Endothelial cell of umbilical vein (primary cell): Measurements from ENCODE around the gene SHISA9. TPM values are rescaled to one million over a fixed set of nuclear protein-coding genes. Genes with fewer than 3 reads are reported as not detected.

ENCODE experiments used
- BruUV-seq: library from RNA; stranded (reverse); fragments of 400-500 nt; replicated peaks from 2 replicates; lab custom pipeline; 2021; lab: Mats Ljungman, UMichigan
- CTCF ChIA-PET: fragments of 300-600, 350-600 bp; sonication (Branson Sonifier 250); formaldehyde crosslinking; loops from one replicate; lab custom pipeline; 2021; ENCODE audit warnings: antibody characterized with exemption, inconsistent platforms; lab: Charles Lee
- POLR2A ChIA-PET: fragments of 300-600, 350-600 bp; sonication (Branson Sonifier 250); formaldehyde crosslinking; loops from one replicate; lab custom pipeline; 2021; ENCODE audit warnings: antibody characterized with exemption, inconsistent platforms; lab: Charles Lee
- DNase-seq: peaks from one replicate; pipeline ENCODE4 v3.0.0-alpha.2; 2011; ENCODE audit warnings: low read depth, low spot score
- FAIRE-seq: peaks from 2 replicates; lab custom pipeline; 2011; peaks lifted over from hg19 to GRCh38; lab: Jason Lieb, UNC
- H2AFZ ChIP-seq: 2 replicates; pipeline ENCODE4 v1.6.0; 2012; ENCODE audit warnings: low read depth, low read length, control low read depth, inconsistent platforms
- H3K27ac ChIP-seq: 2 replicates; pipeline ENCODE4 v1.5.1; 2011; ENCODE audit warnings: low read depth, mild to moderate bottlenecking, control low read depth, low read length, moderate library complexity; ENCODE audit not compliant: insufficient read depth
- H3K27me3 ChIP-seq, 2 experiments: 2 replicates each; pipeline versions ENCODE4 v1.6.0 to v1.6.1; 2011; ENCODE audit warnings: low read length in 2 of 2, mixed read lengths in 1 of 2; ENCODE audit not compliant: control insufficient read depth in 2 of 2, insufficient read depth in 2 of 2
- H3K36me3 ChIP-seq, 2 experiments: 2 replicates in 1 of 2; 3 replicates in 1 of 2; pipeline ENCODE4 v1.5.1; 2011; ENCODE audit warnings: low read length in 2 of 2, mild to moderate bottlenecking in 1 of 2, moderate library complexity in 1 of 2; ENCODE audit not compliant: control insufficient read depth in 2 of 2, insufficient read depth in 2 of 2; ENCODE audit errors: extremely low read depth in 1 of 2
- H3K4me1 ChIP-seq: 3 replicates; pipeline ENCODE4 v1.5.1; 2011; ENCODE audit warnings: mild to moderate bottlenecking, low read length; ENCODE audit not compliant: control insufficient read depth, insufficient read depth; ENCODE audit errors: extremely low read depth
- H3K4me2 ChIP-seq: 2 replicates; pipeline ENCODE4 v1.6.1; 2011; ENCODE audit warnings: low read length, control low read depth, mixed read lengths; ENCODE audit not compliant: insufficient read depth
- H3K4me3 ChIP-seq, 3 experiments: fragments of 200-600 bp in 1 of 3; sonication (generic), shearing (Covaris generic) in 1 of 3; replicated peaks in 1 of 3; 2 replicates each; pipeline ENCODE4 v1.5.1; 2011 to 2016; ENCODE audit warnings: control low read depth in 3 of 3, low read length in 3 of 3, mild to moderate bottlenecking in 2 of 3, inconsistent platforms in 1 of 3, low read depth in 1 of 3, moderate library complexity in 1 of 3; ENCODE audit not compliant: insufficient read depth in 1 of 3
- H3K79me2 ChIP-seq: 2 replicates; pipeline ENCODE4 v1.6.0; 2012; ENCODE audit warnings: low read length, inconsistent platforms; ENCODE audit not compliant: control insufficient read depth, insufficient read depth
- H3K9ac ChIP-seq: replicated peaks from 2 replicates; pipeline ENCODE3; 2011; ENCODE audit warnings: low read length, control low read depth; ENCODE audit not compliant: insufficient read depth; ENCODE audit errors: extremely low read depth
- H3K9me1 ChIP-seq: replicated peaks from 3 replicates; pipeline ENCODE4 v1.6.0; 2011; ENCODE audit warnings: mild to moderate bottlenecking, low read length; ENCODE audit not compliant: control insufficient read depth, insufficient read depth; ENCODE audit errors: extremely low read depth
- H3K9me3 ChIP-seq: replicated peaks from 2 replicates; pipeline ENCODE4 v1.5.1; 2012; ENCODE audit warnings: low read length, inconsistent platforms; ENCODE audit not compliant: control insufficient read depth, insufficient read depth
- H4K20me1 ChIP-seq: replicated peaks from 2 replicates; pipeline ENCODE3; 2011; ENCODE audit warnings: mild to moderate bottlenecking, low read length; ENCODE audit not compliant: control insufficient read depth, insufficient read depth; ENCODE audit errors: extremely low read depth
- CTCF ChIP-seq, 2 donors: IDR thresholded peaks; 1 replicate in 1 of 2; 2 replicates in 1 of 2; pipeline ENCODE4 v1.5.1; 2011; ENCODE audit warnings: low read length in 2 of 2, mild to moderate bottlenecking in 2 of 2, moderate library complexity in 2 of 2, control low read depth in 1 of 2, inconsistent platforms in 1 of 2, low read depth in 1 of 2; ENCODE audit not compliant: insufficient read depth in 1 of 2; ENCODE audit errors: extremely low read depth in 1 of 2
- EZH2 ChIP-seq: IDR thresholded peaks from 2 replicates; pipeline ENCODE4 v1.6.1; 2012; ENCODE audit warnings: borderline replicate concordance, low read depth, mild to moderate bottlenecking, moderate library complexity, low read length, inconsistent platforms; ENCODE audit not compliant: severe bottlenecking
- FOS ChIP-seq: IDR thresholded peaks from 2 replicates; pipeline ENCODE4 v1.6.1; 2011; ENCODE audit warnings: mild to moderate bottlenecking, low read length, moderate library complexity, borderline replicate concordance; ENCODE audit not compliant: insufficient read depth
- GATA2 ChIP-seq: IDR thresholded peaks from 2 replicates; pipeline ENCODE4 v1.7.0; 2011; ENCODE audit warnings: low read depth, mild to moderate bottlenecking, moderate library complexity, mixed read lengths, low read length; ENCODE audit not compliant: insufficient read length, insufficient read depth
- JUN ChIP-seq: IDR thresholded peaks from 2 replicates; pipeline ENCODE4 v1.6.1; 2011; ENCODE audit warnings: borderline replicate concordance, low read depth; ENCODE audit not compliant: insufficient read length, insufficient read depth
- MAX ChIP-seq: IDR thresholded peaks from 2 replicates; pipeline ENCODE4 v1.6.1; 2011; ENCODE audit not compliant: insufficient read depth, insufficient read length
- MYC ChIP-seq: IDR thresholded peaks from one replicate; pipeline ENCODE4 v1.6.1; 2011; ENCODE audit warnings: mild to moderate bottlenecking, low read depth, low read length
- POLR2A ChIP-seq: IDR thresholded peaks from 2 replicates; pipeline ENCODE4 v1.6.1; 2012; ENCODE audit warnings: low read depth, mild to moderate bottlenecking, control low read depth, low read length
- POLR2AphosphoS5 ChIP-seq: IDR thresholded peaks from 2 replicates; pipeline ENCODE4 v1.6.1; 2012; ENCODE audit warnings: low read depth, mild to moderate bottlenecking, control low read depth, low read length, moderate library complexity; ENCODE audit not compliant: insufficient read depth
- dilution Hi-C: fragments of 300-500 bp; cut with MboI; formaldehyde crosslinking; loops from one replicate; pipeline ENCODE4 v1.15.0; 2019; ENCODE audit warnings: low sequenced_read_pairs; ENCODE audit not compliant: extremely low pct_ligation_motif_present
- intact Hi-C: fragments of 100-400 bp; cut with micrococcal nuclease; formaldehyde crosslinking; loops from one replicate; pipeline ENCODE4 v1.10.0; 2022
- polyA plus RNA-seq, 4 experiments: library from polyadenylated mRNA; depleted of rRNA in 3 of 4; stranded (reverse) in 3 of 4; unstranded in 1 of 4; fragments of >200 nt; gene quantifications; 2 replicates each; pipeline versions ENCODE4 v1.2.1 to v1.2.3, GENCODE V29; 2011 to 2012; ENCODE audit warnings: missing spikeins in 1 of 4
- total RNA-seq: library from RNA; stranded (reverse); gene quantifications from 2 replicates; pipeline ENCODE4 v1.2.3, GENCODE V29; 2021

The SHISA9 gene
- total and polyA plus RNA-seq, 2 donors (not counting 3 experiments of a cell fraction or from before 2014, with no cell fraction given) = not detected

- ChIA-PET POLR2A (no interaction called here), CTCF (no interaction called here)
- Histone ChIP-seq H3K4me1 (no peaks in the 10 kb centered on the region), H3K27ac (no peak overlapping the region), H3K79me2 (no peaks in the 10 kb centered on the region), H3K9me3 (peaks cover 4% of the 10 kb centered on the region), H3K4me2 (no peak overlapping the region), H3K9me1 (no peaks in the 10 kb centered on the region), H3K36me3 (no peaks in the 10 kb centered on the region), H2AFZ (no peak overlapping the region), H3K9ac (no peak overlapping the region), H3K27me3 (no peaks in the 10 kb centered on the region), H4K20me1 (no peaks in the 10 kb centered on the region), H3K4me3 (no peak overlapping the region)
- FAIRE-seq = no peak
- no TSS peak for BruUV-seq
- dilution Hi-C loops = no loop called here
- DNase-seq = no peak
- TF ChIP-seq CTCF (IDR thresholded peaks at IDR 0.05; ENCODE audit: extremely low read depth in 1 of 2, insufficient read depth in 1 of 2, low read depth in 1 of 2, low read length in 2 of 2) (no peak), FOS (no peak), JUN (no peak), POLR2AphosphoS5 (no peak), MYC (no peak), POLR2A (no peak), MAX (no peak), EZH2 (no peak), GATA2 (no peak)
- intact Hi-C loops = no loop called here
Measured at GRCh38 chr16:13269359-13269758, 368.0 kb downstream of the SHISA9 start.
